Testis (tissue), 2 donors: ENCODE results near the gene LEMD3.

Experiments
- CTCF ChIP-seq, 3 experiments: fragments of 450-650 bp in 2 of 3; fragments of 200-600 bp in 1 of 3; sonication (generic) in 1 of 3; IDR thresholded peaks; one replicate each; pipeline ENCODE4 v1.5.1; 2016 to 2019; ENCODE audit warnings: antibody characterized with exemption in 3 of 3, mild to moderate bottlenecking in 2 of 3, moderate library complexity in 1 of 3
- POLR2A ChIP-seq: fragments of 450-650 bp; IDR thresholded peaks from one replicate; pipeline ENCODE4 v1.6.1; 2017; ENCODE audit warnings: antibody characterized with exemption, mild to moderate bottlenecking, moderate library complexity

- TF ChIP-seq POLR2A (no peak), CTCF (IDR thresholded peaks at IDR 0.05) (no peak)
Observed at GRCh38 chr12:65164774-65165173, 4.6 kb upstream of the LEMD3 start.
